ENCODE data around the gene NDUFS6.

Gene NDUFS6

DNA sequence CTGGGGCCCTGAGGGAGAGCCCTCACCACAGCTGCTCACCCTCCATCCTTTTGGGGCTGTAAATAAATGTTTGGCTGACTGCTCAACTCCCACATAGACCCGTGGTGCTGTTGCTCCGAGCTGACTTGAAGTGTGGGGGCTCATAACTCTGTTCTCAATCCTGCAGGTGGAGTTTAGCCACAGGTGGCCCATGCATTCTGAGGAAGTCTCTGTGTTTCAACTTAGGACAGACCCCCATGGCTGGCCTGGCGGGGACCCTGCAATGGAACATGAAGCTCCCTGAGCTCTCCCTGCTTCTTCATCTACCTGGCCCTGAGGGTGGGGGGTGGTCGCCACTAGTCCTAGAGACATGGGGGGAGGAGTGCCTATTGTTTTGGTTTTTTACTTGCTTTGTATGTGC, 19.7 kb downstream of the NDUFS6 start:
- TF ChIP-seq ZFX (IDR thresholded peaks at IDR 0.05) (no peak), CTCF (conservative IDR thresholded peaks at IDR 0.05) (no peak)
- no peak overlapping the region for H3K27ac ChIP-seq

DNA sequence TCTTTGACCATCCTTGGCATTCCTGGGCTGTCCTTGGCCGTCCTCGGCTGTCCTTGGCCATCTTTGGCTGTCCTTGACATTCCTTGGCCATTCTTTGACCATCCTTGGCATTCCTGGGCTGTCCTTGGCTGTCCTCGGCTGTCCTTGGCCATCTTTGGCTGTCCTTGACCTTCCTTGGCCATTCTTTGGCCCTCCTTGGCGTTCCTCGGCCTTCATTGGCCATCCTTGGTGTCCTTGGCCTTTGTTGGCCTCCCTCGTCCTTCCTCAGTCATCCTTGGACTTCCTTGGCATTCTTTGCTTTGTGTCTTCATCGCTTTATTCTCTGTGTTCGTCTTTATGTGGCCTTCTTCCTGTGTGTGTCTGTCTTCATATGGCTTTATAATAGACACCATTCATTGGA, 20.7 kb downstream of the NDUFS6 start:
- TF ChIP-seq ZFX (IDR thresholded peaks at IDR 0.05) (no peak), CTCF (conservative IDR thresholded peaks at IDR 0.05) (no peak)
- no peak overlapping the region for H3K27ac ChIP-seq

DNA sequence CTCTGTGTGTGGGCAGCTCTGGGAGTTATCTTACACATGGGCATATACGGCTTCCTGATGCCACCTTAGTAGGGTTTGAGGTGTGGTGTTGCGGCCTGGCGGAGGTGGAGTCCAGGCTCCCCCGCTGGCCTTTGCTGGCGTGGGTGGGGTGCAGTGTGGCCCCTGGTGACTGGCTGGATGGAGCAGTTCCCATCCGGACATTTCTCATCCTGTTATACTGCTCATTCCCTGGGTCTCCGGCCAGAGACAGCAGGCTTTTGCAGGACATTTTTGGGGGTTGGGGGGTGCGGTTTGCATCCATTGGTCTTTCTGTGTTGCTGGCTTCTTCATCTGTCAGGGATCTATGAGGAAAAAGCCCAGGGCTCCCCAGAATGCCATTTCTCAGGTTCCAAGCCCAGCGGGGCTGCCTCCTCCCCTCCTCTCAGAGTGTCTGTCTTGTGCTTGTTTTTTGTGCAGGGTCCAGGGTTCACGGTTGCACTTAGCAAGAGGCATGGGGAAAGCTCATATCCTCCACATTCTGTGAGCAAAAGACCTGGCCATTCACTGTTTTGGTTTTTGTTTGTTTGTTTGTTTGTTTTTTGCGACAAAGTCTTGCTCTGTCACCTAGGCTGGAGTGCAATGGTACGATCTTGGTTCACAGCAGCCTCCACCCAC, 22.3 kb downstream of the NDUFS6 start:
- H3K27ac ChIP-seq = no peak overlapping the region
- TF ChIP-seq ZFX (IDR thresholded peaks at IDR 0.05) (no peak), CTCF (conservative IDR thresholded peaks at IDR 0.05) (no peak)

GRCh38 chr5:1824109-1824821, 23.1 kb downstream of the NDUFS6 start:
- TF ChIP-seq CTCF (conservative IDR thresholded peaks at IDR 0.05) (no peak), ZFX (IDR thresholded peaks at IDR 0.05) (no peak)
- no peak overlapping the region for H3K27ac ChIP-seq

DNA sequence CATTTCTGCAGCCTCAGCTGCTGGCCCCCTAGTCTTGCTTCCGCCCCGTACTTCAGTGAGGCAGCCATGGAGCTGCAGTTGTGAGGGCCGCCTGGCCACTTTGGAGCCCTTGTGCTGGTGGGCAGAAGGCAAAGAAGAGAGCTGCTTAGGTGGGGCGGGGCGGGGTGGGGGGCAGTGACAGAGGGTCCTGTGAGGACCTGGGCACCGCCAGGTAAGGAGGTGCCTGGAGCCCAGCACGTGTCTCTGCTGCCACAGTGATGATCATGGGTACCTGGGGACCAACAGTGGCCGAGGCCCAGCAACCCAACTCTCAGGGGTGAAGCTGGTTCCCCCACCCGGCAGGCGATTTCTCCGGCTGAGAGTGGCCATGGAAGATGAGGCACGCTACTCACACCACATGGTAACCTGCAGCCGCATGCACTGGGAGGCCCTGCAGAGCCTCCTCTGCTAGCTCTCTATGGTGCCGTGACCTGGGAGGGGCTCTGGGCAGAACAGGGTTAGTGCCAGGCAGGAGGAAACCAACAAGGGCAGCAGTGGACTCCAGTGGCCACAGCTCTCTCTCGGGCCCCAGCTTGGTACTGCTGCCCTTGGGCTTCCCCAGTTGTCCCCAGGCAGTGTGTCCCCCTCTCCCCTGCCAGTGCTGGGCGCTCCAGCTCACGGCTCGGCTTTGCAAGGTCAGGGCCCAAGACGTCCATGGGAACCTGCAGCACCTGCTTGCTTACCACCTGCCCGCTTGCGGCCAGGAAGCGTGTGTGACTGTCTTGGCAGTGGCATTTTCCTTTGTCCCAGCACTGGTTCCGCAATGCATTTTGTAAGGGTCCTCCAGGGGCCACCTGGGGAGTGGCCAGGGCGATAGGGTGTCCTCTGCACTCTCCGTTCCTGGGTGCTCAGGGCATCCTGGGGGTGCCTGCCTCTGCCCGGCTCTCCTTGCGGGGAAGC, 24.0 kb downstream of the NDUFS6 start:
- no peak overlapping the region for H3K27ac ChIP-seq
- TF ChIP-seq CTCF (conservative IDR thresholded peaks at IDR 0.05) = no peak
- no peak for TF ChIP-seq ZFX (IDR thresholded peaks at IDR 0.05)

- TF ChIP-seq CTCF (conservative IDR thresholded peaks at IDR 0.05) (no peak), ZFX (IDR thresholded peaks at IDR 0.05) (no peak)
- H3K27ac ChIP-seq = no peak overlapping the region
Measured at GRCh38 chr5:1826235-1826980, 25.2 kb downstream of the NDUFS6 start.
